LoVo (cell line): ENCODE data around the gene PILRB.
"Not testable (repeated sequence)": the region's sequence is repeated elsewhere in the genome, so short reads cannot be mapped to it uniquely, and the experiment has no call there.

ENCODE experiments used
- DNase-seq: peaks from one replicate; pipeline ENCODE4 v3.0.0-alpha.2; 2016; ENCODE audit warnings: low spot score

Gene PILRB

DNA sequence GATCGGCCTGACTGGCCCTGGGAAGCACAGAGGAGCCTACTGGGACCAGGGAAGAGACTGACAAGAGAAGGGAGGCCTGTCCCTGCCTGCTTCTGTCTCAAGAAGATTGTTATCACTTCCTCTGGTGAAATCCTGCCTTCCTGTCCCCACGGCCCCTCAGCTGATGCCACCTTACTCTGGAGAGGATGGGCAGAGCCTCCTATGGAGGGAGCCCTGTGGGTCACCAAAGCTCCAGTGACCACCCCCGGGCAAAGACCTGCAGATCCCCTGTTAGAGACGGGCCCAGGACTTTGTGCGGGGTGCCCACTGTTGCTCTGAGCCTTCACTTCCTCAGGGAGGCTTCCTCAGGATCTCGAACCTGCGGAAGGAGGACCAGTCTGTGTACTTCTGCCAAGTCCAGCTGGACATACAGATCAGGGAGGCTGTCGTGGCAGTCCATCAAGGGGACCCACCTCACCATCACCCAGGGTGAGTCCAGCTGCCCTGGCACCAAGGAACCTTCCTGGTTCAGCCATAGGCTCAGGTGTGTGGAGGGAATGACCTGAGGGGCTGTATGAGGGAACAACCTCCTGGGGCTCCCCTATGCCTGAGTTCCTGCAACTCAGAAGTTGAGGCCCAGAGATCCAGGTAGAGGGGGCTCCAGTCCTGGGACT lies 1.4 kb upstream of the PILRB start:
- DNase-seq, result no peak

DNA sequence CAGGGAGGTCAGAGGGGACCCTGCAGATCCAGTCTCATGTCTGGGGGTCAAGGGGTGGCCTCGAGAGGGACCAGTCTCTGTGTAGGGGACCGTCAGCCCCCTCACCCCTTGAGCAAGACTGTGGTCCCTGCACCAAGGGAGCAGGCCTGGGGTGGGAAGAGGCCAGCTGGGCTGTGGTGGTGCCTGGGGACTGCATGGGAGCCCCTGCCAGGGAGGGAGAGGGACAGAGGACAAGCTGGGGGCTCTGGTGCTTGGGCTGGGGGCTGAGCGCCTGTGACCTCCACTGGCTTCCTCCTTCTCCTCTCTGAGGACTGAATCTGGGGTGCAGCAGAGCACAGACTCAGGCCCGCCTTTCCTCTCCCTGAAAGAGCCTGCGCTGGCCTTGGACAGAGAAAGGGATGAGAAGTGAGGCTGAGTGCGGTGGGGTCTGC lies 771 bp upstream of the PILRB start:
- DNase-seq, result no peak

DNA sequence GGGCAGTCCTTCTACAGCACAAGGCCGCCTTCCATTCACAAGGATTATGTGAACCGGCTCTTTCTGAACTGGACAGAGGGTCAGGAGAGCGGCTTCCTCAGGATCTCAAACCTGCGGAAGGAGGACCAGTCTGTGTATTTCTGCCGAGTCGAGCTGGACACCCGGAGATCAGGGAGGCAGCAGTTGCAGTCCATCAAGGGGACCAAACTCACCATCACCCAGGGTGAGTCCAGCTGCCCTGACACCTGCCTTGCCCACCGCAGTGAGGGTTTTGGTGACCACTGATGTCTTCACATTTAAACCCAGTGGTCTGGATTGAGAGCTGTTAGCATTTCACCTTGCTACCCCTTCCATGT lies 918 bp downstream of the PILRB start:
- DNase-seq, result no peak

DNA sequence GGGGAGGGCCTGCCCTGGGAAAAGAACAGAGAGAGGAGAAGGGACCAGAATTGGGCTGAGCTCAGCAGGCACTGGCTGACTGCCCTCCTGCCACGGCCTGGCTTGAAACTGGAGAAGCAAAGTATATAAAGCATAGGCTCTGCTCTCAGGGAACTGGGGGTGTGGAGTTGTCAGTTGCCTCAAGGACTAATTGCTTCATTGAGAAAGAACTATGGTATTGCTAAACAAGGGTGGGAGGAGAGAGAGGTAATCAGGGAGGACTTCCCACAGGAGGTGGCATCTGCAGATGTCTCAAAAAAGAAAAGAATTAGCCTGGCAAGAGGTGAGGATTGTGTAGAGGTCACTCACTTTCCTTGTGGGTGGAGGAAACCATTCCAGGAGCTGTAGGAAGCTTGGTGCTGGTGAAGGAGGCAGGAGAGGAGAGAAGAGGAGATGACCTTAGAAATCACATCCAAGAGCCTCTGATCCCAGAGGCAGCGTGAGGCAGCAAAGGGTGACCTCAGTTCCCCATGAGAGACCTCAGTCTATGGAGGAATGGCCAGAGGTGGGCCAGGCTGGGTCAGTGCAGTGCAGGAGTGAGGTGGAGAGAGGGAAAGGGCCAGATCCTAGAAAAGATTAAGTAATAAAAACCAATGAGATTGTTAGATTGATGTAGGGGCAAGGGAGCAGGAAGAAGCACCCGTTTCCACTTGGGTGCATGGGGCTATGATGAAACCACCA lies 2.4 kb downstream of the PILRB start:
- DNase-seq, result no peak

DNA sequence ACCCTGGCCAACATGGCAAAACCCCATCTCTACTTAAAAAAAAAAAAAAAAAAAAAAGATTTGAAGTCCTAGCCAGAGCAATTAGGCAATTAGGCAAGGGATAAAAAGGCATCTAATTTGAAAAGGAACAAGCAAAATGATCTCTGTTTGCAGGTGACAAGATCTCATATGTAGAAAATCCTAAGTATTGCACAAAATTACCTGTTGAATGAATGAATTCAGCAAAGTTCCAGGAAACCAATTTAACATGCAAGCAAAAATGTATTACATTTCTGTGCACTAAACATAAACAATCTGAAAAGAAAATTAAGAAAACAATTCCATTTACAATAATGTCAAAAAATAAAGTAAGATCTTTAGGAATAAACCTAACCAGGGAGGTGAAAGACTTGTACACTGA lies 5.2 kb downstream of the PILRB start:
- no peak for DNase-seq

DNA sequence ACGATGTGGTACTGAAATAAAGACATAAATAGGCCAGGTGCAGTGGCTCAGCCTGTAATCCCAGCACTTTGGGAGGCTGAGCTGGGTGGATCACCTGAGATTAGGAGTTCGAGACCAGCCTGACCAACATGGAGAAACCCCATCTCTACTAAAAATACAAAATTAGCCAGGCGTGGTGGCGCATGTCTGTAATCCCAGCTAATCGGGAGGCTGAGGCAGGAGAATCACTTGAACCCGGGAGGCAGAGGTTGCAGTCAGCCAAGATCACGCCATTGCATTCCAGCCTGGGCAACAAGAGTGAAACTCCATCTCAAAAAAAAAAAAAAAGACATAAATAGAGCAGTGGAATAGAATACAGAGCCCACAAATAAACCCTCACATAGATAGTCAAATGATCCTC lies 5.9 kb downstream of the PILRB start:
- DNase-seq, result not testable (repeated sequence)

DNA sequence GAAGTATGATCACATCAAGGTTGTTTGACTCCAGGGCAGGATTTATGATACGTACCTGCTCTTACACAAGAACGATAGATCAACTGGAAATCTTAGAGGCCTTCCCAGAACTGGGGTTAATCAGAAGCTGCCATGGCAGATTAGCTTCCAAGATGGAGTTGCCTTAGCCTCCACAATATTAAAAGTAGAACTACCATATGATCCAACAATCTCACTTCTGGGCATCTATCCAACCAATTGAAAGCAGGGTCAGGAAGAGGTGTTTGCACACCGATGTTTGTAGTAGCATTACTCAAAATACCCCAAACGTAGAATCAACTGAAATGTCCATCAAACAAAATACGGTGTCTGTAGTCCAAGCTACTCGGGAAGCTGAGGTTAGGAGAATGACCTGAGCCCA lies 6.6 kb downstream of the PILRB start:
- DNase-seq, result no peak

DNA sequence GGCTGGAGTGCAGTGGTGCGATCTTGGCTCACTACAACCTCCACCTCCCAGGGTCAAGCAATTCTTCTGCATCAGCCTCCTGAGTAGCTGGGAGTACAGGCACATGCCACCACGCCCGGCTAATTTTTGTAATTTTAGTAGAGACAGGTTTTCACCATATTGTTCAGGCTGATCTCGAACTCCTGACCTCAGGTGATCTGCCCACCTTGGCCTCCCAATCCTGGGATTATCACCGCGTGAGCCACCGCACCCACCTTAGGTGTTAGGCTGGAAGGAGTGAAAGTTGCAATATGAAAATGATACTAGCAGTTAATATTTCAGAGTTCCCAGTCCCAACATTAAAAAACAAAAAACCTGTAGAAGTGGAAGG lies 8.1 kb downstream of the PILRB start:
- DNase-seq, result not testable (repeated sequence)

DNA sequence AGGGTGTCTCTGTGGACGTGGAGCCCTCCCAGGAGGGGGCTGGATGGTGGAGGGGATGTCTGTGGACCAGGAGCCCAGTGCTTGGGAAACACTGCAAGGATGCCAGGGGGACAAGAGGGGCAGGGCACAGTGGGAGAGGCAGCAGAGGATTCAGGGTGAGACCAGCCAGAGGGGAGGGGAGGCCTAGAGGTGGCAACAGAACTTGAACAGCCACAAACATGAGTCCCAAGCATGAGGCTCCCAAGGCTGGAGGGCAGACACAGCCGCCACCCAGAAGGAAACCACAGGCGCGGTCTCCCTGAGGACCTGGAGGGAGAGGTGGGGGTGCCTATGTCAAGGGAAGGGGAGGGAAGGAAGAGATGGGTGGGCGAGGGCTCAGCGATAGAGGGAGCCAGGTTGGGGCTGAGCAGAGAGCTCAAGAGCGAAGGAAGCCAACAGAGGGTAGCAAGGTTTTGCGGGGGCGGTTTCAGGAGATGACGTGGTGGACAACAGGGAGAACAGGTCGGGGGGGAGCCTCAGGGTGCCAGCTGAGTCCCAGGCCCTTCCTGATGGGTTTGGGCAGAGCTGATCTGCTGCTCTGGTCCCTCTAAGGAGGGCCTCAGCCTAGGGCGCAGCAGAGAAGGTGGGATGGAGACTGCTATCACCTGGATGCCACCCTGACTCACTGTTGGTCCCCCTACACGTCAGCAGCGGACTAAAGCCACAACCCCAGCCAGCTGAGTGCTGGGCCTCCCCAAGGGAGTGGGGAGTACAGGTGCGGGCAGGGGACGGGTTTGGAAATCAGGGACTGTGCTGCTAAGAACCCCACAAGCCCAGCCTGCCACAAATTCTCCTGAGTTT lies 8.7 kb downstream of the PILRB start:
- no peak for DNase-seq

DNA sequence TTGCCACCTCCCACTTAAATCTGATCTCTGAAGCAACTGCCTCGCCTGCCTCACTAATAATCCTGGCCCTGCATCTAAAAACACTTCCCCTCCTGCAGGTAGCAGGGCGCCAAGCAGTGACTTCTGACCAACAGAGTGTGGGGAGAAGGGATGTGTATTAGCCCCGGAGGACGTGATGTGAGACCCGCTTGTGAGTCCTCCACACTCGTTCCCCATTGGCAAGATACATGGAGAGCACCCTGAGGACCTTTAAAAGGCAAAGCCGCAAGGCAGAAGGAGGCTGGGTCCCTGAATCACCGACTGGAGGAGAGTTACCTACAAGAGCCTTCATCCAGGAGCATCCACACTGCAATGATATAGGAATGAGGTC lies 9.3 kb downstream of the PILRB start:
- no peak for DNase-seq

DNA sequence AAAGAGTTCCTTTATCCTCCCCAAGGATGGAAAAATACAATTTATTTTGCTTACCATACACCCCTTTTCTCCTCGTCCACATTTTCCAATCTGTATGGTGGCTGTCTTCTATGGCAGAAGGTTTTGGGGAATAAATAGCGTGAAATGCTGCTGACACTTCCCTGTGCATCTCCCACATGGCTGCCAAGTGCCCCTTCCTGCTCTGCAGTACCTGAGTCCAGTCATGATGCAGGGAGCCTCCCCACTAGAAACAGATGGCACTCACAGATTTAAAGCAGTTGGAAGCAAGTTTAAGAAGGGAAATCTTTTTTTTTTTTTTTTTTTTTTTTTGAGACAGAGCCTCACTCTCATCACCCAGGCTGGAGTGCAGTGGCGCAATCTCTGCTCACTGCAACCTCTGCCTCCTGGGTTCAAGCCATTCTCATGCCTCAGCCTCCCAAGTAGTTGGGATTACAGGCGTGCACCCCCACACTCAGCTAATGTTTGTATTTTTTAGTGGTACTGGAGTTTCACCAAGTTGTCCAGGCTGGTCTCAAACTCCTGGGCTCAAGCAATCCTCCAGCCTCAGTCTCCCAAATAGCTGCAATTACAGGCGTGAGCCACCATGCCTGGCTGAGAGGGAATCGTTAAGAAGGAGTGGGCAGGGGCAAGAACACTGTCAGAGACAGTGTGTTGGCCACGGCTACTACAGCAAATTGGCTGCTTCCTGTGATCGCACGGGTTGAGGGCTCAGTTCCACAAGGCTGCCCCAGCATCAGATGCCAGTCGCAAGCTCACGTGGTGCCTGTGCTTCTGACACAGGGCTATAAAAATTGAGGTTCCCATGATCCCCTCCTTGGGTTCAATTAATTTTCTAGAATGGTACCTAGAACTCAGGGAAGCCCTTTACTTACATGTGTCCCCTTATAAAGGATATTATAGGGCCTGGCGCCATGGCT lies 10.0 kb downstream of the PILRB start:
- no peak for DNase-seq

DNA sequence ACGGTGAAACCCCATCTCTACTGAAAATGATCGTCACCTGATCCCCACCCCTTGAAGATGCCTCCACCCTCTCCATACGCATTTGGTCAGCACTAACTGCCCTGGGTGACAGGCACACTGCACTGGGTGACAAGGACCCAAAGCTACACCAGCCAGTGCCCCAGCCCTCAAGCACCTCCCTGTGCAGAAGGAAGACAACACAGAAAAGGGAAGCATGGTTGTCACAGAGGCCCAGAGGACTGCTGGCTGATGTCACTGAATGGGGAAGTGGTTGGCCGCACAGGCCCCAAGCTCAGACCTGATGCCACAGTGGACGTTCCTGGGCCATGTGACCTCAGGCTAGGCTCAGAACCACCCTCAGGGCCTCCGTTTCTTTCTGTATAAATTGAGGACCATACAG lies 11.2 kb downstream of the PILRB start:
- no peak for DNase-seq

DNA sequence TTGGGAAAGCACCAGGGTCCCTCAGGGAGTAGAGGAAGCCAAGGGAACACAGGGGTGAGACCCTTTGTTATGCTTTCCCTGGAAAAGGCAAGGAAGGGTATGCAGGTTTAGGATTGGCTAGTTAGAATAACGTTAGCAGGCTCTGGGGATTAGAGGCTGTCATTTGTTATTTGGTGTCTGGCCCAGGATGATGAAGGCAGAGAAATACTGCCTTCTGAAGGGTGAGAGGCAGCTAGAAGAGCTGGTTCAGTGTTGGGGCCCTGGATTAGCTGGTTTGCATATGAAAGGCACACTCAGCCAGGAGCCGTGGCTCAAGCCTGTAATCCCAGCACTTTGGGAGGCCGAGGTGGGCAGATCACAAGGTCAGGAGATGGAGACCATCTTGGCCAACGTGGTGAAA lies 12.4 kb downstream of the PILRB start:
- DNase-seq, result no peak

DNA sequence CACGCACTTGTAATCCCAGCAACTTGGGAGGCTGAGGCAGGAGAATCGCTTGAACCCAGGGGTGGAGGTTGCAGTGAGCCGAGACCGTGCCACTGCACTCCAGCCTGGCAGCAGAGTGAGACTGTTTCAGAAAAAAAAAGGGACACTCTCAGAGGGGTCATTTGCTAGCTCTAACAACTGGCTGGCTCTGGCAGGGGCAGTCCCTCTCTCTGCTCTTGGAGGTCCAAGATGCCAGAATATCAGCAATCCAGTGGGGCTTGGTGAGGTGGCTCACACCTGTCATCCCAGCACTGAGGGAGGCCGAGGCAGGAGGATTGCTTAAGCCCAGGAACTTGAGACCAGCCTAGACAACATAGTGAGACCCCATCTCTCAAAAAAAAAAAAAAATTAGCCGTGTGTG lies 12.8 kb downstream of the PILRB start:
- DNase-seq, result no peak

DNA sequence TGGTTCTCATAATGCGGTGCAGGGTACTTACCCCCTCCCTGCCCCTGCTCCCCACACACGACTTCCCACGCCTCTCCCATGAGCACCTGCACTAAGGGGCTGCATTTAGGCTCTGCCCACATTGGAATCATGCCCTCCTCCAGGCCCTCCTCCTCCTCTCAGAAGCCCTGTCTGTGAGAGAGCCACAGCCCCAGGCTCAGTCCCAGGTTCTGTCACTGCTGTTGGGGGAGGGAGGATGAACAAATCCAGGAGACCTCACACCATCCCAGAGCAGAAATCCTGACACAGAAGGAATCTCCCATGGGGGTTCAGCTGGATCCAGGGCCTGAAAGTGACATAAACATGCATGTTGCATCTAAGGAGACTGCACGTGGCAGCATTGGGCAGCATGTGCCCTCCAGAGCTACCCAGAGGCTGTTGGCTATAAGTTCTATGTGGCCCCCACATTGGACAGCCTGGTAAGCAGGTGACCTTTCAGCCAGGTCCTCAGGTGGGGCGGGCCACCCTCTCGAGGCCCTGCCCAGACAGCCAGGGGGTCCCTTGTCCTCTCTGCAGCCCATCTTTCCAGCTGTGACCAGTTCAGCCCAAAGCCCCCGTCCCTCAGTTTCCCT lies 13.7 kb downstream of the PILRB start:
- no peak for DNase-seq

DNA sequence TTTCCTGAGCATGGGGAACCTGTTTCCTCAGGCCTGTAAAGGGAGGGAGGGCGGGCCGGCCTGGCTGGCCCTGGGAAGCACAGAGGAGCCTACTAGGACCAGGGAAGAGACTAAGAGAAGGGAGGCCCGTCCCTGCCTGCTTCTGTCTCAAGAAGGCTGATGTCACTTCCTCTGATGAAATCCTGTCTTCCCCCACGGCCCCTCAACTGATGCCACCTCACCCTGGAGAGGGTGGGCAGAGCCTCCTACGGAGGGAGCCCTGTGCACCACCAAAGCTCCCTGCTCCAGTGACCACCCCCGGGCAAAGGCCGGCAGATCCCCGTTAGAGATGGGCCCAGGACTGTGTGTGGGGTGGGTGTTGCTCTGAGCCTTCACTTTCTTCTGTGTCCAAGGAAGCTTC lies 14.3 kb downstream of the PILRB start:
- no peak for DNase-seq

DNA sequence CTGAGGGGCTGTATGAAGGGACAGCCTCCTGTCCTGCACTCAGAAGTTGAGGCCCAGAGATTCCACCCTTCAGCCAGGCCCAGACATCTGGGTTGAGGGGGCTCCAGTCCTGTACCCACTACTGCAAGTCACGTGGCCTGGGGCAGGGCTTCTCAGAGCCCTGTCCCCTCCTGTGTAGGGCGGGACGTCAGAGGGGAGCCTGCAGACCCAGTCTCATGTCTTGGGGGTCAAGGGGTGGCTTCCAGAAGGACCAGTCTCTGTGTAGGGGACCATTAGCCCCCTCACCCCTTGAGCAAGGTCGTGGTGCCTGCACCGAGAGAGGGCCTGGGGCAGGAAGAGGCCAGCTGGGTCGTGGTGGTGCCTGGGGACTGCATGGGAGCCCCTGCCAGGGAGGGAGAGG lies 14.8 kb downstream of the PILRB start:
- no peak for DNase-seq

DNA sequence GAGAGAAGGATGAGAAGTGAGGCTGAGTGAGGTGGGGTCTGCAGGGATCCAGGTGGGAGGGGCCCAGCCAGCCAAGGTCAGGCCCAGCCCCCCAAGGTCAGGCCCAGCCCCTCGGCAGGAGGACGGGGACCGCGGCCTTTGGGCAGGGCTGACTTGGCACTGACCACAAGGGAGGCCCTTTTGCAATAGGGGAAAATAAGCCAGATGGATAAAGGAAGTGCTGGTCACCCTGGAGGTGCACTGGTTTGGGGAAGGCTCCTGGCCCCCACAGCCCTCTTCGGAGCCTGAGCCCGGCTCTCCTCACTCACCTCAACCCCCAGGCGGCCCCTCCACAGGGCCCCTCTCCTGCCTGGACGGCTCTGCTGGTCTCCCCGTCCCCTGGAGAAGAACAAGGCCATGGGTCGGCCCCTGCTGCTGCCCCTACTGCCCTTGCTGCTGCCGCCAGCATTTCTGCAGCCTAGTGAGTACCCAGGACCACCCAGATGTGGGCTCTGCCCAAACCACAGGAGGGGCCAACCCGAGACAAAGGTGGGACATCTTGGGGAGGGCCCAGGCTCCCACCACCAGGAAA lies 15.4 kb downstream of the PILRB start, which contains the start of gene PILRA:
Gene PILRA (plus strand): TSS at position 227 of the 571 bp plus-strand sequence. CDS start 170 bp downstream, at position 397.
- no peak for DNase-seq

DNA sequence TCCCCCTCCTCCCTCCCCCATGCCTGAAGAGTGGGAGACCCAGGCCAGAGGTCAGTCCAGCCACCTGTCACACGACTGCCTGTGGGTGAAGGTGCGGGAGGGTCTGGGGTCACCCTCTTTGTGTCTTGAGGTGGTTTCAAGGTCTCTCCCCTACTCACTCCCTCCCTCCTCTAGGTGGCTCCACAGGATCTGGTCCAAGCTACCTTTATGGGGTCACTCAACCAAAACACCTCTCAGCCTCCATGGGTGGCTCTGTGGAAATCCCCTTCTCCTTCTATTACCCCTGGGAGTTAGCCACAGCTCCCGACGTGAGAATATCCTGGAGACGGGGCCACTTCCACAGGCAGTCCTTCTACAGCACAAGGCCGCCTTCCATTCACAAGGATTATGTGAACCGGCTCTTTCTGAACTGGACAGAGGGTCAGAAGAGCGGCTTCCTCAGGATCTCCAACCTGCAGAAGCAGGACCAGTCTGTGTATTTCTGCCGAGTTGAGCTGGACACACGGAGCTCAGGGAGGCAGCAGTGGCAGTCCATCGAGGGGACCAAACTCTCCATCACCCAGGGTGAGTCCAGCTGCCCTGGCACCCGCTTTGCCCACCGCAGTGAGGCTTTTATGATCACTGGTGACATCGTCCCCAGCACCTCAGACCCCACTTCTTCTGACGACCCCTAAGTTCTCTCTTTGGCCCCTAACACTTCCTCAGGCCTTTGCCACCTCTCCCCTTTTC lies 16.1 kb downstream of the PILRB start:
- DNase-seq, result not testable (repeated sequence)

DNA sequence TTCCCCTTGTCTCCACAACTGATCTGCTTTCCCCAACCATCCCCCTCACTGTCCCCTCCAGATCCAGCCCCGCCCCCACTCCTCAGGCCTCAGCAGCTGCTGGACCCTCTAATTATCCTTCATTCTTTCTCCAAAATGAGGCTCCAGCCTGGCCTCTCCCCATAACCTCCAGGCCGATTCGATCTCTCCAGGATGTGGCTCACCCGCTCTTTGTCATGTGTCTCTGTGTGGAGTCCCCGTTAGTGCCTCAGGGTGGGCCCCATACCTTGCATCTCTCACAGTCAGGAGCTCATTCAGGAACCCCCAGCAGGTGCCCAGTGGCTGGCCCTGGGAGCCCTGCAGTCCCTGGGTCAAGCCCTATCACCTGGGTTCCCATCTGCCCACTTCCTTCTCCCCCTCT lies 16.7 kb downstream of the PILRB start:
- no peak for DNase-seq

DNA sequence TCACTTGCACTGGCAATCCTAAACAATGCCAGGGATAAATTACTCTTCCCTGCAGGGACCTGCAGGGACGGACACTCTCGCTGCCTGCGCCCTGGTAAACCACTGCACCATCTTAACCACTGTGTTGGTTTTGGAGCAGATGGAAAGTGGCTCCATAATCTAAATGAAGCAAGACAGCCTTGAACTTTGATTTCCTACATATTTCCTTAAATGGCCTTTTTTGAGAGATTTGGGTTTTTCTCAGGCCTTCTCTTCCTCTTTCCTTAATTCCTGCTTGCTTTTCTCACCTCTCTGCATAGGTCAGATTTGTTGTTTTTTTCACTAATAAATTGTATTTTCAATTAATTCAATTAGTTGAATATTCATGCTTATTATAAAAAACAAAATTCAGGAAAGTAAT lies 18.1 kb downstream of the PILRB start:
- no peak for DNase-seq
